Umbilical cord (tissue), 2 donors: ENCODE data around the gene SPATA13. TPM values are rescaled to one million over a fixed set of nuclear protein-coding genes. Genes with fewer than 3 reads are reported as not detected.

ENCODE experiments used
- DNase-seq: peaks from one replicate; pipeline ENCODE4 v3.0.0-alpha.2; 2015; ENCODE audit warnings: low spot score
- total RNA-seq: library from RNA; depleted of rRNA; stranded (reverse); fragments of >200 nt; gene quantifications from one replicate; pipeline ENCODE4 v1.2.3, GENCODE V29; 2014; ENCODE audit warnings: low replicate concordance; ENCODE audit not compliant: insufficient read depth

Gene SPATA13
- total RNA-seq, 1 donor from 2014 or later, result 9.1 TPM

DNA sequence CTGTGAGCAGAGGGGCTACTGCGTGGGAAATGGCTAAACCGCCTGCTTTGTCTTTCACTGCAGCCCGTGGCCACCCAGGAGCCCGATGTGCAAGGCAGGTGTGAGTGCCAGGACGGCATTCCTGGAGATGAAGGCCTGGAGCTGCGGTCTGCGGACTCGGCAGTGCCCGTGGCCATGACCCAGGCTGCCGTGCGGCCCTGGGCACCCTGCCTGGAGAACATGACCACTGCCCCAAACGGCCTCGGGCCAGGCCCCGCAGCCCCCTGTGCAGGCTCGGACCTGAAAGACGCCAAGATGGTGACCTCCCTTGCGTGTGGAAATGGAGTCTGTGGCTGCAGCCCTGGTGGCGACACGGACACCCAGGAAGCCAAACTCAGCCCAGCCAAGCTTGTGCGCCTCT, 62.2 kb downstream of the SPATA13 start:
- no peak for DNase-seq

DNA sequence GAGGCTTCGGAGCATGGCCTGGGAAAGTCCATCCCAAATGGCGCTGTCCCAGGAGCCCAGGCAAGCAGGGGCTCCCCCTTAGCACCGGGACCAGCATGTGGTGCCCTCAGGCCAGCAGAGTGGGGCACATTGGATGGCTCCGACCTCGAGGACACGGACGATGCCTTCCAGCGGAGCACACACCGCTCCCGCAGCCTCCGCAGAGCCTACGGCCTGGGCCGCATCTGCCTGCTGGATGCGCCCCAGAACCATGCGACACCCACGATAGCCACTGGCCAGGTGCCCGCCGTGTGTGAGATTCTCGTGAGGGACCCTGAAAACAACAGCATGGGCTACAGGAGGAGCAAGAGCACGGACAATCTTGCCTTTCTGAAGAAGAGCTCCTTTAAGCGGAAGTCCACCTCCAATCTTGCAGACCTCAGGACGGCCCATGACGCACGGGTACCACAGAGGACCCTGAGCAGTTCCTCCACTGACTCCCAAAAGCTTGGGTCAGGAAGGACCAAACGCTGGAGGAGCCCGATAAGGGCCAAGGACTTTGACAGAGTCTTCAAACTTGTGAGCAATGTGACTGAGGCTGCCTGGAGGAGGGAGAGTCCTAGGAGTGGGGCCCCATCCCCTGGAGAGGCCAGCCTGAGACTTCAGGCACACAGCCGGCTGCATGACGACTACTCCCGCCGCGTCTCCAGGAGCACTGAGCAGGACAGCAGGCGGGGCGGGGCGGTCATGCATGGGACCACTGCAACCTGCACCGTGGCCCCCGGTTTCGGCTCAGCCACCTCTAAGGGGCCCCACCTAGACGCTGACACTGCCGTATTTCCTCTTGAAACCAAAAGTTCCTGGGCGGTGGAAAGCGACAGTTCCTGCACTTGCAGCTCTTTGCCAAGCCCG, 63.1 kb downstream of the SPATA13 start:
- DNase-seq, result no peak

DNA sequence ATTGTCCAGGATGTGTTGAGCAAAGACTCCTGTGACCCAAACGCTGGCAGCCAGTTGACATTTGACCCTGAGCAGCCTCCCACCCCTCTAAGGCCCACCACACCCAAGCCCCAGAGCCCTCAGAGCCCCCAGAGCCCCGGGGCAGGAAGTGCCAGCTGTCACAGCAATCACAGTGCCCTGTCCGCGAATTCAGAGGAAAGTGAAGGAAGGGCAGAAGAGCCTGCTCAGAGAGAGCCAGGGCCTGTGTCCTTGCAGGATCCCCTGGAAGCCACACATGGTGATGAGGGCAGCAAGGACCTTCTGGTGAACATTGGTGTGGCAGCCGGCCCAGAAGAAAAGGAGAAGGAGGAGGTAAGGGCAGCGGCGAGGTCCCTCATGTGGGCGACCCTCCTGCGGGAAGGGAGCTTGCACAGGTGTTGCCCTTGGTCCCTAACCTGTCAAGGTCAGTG, 63.7 kb downstream of the SPATA13 start:
- DNase-seq, result no peak

DNA sequence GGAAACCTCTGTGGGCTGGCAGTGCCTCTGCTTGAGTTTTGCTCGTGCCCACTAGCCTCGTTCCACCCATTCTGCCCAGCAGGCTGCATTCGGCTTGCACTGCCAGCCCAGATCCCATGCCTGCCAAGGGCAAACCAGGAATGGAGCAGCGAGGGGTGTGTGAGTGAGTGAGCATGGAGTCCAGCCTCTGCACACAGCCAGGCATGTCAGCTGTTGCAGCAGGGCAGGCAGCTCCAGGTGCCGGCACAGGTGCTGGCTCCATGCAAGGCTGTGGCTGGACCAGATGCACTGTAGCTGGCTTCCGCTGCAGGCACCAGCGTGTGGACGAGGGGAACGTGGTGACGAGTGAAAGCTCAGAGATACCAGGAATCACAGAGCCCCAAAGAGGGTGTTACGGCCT, 64.5 kb downstream of the SPATA13 start:
- no peak for DNase-seq

DNA sequence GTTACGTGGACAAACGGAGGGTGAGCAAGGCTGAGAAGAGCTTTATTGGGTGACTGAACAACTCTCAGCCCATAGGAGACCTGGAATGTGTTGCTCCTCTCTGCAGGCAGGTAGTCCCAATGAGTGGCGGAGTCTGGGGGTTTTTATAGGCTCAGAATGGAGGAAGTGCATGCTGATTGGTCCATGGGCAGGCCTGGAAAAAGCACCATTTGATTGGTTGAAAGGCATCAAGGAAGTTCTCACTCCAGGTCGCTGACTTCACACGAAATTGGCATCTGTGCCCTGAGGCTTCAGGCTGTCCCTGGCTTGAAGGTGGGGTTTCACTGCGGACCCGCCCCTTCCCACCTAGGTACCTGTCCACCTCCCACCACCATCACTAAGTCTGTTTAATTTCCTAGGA, 65.4 kb downstream of the SPATA13 start:
- no peak for DNase-seq

DNA sequence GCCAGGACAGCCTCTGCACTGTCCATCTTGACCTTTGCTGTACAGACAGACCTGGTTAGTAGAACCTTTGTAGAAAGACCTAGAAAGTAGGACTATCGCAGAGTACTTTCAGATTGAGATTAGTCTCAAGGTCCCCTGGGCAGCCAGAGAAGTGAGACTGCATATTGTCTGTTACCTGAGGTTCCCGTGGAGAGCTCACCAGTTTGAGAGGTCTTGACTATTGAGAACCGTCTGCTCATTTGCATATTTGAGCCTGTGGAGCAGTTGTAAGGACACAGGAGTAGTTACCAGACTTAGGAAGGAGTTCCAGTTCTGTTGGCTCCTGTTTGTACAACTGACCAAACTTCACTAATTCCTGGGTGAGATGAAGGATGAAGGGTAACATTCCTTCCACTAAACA, 66.2 kb downstream of the SPATA13 start:
- no peak for DNase-seq

DNA sequence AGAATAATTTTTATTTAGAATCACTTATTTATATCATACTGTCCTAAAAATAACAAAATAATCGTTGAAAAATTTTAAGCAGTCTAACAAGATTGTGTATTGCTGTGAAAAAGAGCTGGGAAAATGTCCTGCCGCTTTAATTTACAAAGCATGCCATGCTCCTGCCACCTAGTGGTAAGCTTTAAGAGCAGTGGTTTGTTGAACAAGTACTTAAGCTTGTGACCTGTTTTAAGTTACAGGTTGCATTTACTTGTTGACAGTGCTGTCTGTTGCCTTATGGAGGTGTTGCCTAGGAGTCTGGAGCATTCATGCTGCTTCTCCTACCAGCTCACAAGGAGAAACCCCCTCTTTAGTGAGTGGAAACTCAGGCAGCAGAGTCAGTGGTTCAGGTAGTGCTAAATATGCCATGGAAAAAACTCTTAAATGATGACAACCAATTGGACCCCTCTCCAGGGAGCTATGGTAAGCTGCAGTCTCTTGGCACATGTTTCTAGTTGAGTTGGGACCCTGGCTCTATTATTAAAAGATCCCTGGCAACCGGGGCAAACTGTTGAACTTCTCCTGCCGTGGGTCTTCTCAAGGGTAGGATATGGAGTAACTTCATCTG, 68.4 kb downstream of the SPATA13 start:
- peak; percentile 72 for DNase-seq

DNA sequence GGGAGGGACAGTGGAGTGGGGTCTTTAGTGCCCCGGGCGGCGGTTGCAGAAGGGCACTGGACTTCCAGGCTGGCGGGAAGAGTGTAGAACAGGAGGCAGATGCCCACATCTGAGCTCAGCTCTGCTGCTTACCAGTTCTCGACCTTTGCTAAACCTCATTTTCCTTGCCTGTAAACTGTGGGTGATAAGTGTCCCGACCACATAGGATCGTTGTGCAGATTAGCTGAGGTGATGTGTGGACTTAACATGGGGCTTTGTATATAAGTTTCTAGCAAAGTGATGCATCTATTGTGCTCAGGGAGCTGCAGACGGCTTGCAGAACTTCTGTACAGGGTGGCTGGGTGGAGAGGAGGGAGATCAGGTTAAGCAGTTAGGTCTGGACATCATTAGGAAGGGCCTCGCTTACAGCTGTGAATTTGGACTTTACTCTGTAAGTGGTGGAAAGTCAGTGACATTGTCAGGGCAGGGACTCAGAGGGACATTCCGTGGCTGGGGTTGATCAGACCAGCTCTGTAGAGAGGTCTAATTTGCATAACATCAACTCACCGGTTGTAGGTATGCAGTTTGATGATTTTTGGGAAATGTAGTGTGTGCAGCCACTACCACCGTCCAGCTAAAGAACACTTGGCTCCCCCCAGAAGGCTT, 70.0 kb downstream of the SPATA13 start:
- no peak for DNase-seq

DNA sequence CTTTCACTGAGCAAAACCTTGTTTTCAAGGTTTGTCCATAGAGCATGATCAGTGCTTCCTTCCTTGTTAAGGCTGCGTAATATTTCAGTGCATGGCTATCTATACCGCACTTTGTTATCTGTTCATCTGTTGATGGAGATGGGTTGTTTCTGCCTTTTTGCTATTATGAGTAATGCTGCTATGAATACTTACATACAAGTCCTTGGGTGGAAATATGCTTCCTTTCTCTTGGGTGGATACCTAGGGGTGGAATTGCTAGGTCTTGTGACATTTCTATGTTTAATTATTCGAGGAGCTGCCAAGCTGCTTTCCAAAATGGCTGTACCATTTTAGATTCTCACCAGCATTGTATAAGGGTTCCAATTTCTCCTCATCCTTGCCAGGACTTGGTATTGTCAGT, 70.9 kb downstream of the SPATA13 start:
- no peak for DNase-seq

DNA sequence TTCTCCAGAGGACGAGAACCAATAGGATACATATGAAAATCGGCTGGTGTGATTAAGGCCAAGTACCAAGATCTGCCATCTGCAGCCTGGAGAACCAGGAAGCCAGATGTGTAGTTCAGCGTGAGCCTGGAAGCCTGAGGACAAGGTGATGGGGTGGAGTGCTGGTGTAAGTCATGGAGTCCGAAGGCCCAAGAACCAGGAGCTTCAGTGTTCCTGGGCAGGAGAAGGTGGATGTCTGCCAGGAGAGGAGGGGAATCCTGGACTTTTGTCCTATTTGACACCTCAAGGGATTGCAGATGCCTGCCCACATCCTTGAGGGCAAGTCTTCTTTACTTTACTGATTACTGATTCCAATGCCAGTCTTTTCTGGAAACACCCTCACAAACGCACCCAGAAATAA, 71.5 kb downstream of the SPATA13 start:
- no peak for DNase-seq

DNA sequence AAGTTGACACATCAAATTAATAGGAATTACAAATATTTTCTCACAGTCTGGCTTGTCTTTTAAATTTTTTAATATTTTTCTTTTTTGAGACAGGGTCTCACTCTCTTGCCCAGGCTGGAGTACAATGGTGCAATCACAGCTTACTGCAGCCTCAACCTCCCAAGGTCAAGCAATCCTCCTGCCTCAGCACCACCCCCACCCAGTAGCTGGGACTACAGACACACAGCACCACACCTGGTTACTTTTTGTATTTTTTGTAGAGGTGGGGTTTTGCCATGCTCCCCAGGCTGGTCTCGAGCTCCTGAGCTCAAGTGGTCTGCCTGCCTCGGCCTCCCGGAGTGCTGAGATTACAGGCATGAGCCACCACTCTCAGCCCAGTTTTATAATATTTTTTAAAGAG, 72.0 kb downstream of the SPATA13 start:
- DNase-seq, result no peak

DNA sequence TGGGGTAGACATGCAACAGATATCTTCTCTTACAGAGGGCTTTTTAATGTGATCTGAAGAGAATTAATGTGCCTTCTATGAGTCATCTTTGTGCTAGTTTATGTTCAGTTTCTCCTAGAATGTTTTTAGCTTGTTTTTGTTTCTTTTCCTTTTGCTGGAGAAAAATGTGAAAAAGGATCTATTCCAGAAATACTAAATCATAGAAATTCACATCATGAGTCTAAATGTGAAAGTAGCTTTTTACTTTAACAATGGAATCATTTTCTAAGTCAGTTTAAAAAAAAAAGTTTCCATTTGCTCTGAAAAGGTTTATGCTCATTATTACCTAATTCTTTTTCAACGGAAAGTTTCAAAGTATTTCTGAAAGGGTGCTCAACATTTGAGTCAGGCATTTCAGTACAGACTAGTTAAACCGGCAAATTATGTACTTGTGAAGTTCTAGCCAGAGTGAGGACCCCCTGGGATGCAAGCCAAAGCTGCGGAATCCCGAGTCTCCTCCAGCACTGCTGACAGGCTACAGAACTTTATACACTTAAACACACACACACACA, 72.9 kb downstream of the SPATA13 start:
- peak; percentile 76 for DNase-seq

DNA sequence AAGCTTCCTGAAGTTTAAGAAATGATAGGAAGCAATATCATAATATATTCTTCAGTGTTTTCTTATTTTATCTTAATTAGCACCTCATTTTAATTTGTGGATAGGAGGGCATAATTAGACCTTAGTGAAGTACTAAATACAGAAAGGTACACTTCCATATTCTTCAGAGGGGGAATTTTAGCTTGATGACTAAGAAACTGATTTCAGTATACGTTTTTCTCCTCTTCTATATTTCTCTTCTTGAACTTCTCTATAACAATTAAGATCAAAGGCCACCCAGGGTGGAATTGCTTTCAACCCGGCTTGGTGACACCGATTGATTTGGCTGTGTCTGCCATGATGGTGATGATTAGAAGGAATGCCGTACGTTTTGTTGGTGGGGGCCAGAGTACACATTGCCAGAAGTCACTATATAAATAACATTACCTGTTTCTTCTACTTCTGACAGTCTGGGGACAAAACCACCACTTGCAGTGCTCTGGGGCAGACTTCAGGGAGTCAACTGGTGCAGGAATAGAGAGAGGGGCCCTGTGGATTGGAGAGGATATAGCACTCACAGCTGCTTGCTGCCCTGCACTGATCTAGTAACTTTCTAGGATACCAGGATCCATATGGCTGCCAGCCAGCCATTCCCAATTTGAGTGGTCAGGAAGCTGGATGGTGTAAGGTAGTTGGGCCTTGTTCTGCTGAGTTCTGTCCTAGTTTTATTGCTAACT, 73.8 kb downstream of the SPATA13 start:
- DNase-seq, result no peak

DNA sequence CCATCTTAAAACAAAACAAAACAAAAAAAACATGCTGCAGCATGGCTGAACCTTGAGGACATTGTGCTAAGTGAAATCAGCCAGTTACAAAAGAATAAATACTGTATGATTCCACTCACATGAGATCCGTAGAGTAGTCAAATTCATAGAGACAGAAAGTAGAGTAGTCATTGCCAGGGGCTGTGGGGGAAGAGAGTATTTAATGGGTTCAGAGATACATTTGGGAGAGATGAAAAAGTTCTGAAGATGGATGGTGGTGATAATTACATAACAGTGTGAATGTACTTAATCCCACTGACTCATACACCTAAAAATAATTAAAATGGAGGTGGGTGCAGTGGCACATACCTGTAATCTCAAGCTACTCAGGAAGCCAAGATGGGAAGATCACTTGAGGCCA, 76.8 kb downstream of the SPATA13 start:
- no peak for DNase-seq

DNA sequence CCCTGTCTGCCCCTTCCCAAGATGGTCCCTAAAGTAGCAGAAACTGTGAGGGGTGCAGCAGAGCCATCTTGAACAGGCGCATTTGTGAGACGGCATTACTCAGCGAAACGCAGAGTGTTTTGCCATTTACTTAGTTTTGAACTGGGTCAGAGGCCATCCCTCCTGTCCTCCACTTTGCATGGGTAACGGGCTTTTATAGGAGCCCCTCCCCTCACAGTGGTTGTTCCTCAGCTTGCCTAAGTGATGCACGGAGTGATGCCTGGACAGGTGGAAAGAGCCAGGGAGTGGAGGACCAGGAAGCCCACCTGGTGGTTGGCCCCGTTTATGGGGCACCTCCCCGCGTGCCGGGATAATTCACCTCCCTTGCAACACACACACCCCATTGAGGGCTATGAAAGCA, 80.8 kb downstream of the SPATA13 start:
- DNase-seq, result no peak

DNA sequence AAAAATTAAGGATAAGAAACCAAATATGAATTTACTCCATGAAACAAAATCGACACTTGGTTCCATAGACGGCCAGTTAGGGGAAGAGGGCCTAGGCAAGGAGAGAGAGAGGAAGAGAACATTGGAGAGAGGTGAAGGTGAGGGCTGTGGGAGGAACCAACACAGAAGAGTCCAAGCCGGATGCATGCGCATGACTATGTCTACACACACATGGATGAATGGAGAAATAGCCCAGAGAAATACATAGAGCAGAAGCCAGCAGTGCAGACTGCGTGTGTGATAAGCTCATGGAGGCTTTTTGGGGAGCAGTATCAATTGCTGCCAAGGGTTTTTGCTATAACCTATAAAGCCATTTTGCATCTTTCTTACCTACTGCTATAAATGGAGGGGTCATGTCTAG, 81.6 kb downstream of the SPATA13 start:
- no peak for DNase-seq

DNA sequence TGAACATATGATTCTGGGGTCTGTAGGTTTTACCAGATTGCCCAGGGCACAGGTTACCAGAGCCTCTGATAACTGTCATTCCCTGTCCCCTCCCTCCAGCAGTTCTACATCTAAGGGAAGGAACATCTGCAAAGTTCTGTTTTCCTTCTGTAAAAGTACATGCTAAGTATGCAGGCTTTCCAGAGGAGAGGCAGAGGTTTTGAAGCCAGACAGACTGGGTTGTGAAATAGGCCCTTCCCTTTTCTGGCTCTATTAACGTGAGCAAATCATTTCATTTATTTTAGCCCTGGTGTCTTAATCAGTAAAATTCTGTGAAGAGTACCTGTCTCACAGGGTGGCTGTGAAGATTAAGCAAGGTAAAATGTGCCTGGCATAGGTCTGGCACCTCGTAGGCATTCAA, 82.8 kb downstream of the SPATA13 start:
- peak; percentile 73 for DNase-seq

DNA sequence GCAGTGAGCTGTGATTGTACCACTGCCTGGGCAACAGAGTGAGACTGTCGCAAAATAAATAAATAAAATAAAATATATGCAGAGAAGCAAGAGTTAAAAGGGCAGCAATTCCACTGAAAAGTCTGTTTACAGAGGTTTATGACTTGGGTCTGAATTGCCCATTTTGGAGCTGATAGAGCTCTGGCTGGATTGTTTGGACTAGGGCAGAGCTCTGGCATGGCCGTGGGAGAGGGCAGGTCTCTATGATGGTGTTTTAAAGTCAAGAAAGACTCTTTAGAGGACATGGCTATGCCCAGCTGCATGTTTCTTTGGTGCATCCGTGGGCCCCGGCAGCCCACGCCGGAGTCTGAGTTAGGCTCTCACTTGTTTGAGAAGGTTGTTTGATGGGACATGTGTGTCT, 84.3 kb downstream of the SPATA13 start:
- no peak for DNase-seq

DNA sequence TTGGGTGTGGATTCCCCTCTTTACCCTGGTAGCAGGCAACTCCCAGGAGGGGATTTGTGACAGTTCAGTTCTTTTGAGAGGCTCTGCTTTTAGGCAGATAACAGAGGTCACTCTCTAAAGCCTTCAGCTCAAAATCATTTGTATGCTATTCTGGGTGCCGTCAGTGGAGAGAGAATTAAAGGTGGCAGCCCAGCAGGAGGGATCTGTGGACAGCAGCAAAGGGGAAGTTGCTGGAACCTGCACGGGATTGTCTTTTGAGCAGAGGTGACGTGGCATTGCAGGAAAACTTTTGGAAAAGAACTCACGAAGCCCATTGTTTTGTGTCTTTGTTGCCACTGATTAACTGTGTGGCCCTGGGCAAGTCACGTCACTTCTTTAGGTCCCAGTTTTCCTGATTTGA, 86.5 kb downstream of the SPATA13 start:
- peak; percentile 18 for DNase-seq

DNA sequence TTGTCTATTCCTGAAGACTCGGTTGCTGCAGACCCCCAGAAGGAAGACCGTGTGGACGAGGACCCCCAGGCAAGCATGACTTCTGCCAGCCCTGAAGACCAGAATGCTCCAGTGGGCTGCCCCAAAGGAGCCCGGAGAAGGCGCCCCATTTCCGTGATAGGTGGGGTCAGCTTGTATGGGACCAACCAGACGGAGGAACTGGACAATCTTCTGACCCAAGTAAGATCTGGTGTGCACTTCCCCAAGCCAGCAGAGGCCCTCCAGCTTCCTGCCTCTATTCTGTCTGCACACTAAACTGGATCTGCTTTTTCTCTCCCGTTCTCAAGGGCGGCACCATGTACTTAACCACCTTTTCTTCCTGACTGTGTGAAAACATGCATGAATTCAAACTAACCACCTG, 89.1 kb downstream of the SPATA13 start:
- no peak for DNase-seq

DNA sequence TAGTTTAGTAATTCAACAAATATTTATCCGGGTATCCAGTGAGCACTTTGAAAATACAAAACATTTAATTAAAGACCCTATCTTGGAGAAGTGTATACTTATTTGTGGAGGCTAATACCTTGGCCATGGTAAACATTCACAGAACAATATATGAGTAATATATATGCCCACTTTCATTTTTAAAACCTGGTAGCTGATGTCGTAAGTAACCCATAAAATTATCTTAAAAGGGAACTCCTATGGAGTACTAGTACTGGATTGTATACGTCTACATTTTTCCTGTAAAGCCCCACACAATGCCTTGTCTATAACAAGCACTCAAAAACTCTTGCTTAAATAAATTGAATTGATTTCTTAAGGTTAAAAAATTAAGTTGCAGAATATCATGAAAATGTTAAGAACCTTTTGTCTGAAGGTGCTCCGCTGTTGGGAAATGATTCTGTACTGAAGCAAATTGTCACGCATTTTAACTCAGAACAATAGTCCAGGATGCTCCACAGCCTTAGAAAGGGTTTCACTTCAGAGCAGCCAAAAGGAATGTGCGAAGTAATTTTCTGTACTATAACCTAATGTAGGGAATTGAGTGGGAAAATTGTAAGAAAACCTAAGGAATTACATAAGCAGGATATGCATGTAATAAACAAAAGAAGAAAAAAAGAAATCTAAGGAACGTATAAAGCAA, 90.0 kb downstream of the SPATA13 start:
- no peak for DNase-seq
